Stimulated activated CD8-positive, alpha-beta memory T cell treated with anti-CD3 and anti-CD28 coated beads, Interleukin-15, amount 100 ng/mL, for 48 hours (primary cell): ENCODE measurements around the gene CHRNA7.
"Not testable (repeated sequence)": the region's sequence is repeated elsewhere in the genome, so short reads cannot be mapped to it uniquely, and the experiment has no call there.

ENCODE experiments used
- DNase-seq, 2 donors: peaks; one replicate each; pipeline ENCODE4 v3.0.0-alpha.2; 2020; ENCODE audit warnings: low read depth in 2 of 2

The CHRNA7 gene

DNA sequence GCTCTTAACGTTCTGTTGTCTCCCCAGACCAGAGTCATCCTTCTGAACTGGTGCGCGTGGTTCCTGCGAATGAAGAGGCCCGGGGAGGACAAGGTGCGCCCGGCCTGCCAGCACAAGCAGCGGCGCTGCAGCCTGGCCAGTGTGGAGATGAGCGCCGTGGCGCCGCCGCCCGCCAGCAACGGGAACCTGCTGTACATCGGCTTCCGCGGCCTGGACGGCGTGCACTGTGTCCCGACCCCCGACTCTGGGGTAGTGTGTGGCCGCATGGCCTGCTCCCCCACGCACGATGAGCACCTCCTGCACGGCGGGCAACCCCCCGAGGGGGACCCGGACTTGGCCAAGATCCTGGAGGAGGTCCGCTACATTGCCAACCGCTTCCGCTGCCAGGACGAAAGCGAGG lies 137.6 kb downstream of the CHRNA7 start:
- DNase-seq: not testable (repeated sequence)

- DNase-seq: not testable (repeated sequence)
Measured at GRCh38 chr15:32180579-32180978, 150.3 kb downstream of the CHRNA7 start.

DNA sequence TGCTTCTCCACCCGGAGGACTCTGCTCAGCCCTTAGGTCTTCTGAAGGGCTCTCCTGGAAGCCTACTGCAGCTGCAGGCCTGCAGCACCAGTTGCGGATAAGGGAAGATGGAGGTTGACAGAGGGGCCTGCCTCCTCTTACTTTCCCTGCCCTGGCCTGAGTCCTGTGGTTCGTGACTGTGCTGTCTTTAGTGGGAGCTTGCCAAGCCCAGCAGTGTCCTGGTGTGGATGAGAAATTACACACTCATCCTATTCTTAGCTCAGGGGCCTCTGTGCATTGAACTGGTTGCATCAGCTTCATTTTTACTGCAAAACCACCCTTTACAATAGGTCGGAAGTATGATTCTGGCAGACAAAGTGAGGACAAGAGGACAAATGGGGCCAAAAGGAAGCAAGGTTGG lies 163.5 kb downstream of the CHRNA7 start:
- not testable (repeated sequence) for DNase-seq

DNA sequence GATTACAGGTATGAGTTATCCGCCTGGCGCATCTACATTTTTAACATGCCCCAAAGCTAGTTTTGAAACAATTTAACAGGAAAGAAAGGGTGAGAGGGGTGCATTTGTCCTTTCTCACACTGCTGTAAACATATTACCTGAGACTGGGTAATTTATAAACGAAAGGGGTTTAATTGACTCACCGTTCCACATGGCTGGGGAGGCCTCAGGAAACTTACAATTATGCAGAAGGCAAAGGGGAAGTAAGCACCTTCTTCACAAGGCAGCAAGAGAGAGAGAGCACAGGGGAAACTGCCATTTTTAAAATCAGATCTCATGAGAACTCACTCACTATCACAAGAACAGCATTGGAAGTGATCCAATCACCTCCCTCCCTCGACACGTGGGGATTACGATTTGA lies 165.9 kb downstream of the CHRNA7 start:
- not testable (repeated sequence) for DNase-seq

GRCh38 chr15:32198938-32199337 lies 168.6 kb downstream of the CHRNA7 start:
- DNase-seq: not testable (repeated sequence)

DNA sequence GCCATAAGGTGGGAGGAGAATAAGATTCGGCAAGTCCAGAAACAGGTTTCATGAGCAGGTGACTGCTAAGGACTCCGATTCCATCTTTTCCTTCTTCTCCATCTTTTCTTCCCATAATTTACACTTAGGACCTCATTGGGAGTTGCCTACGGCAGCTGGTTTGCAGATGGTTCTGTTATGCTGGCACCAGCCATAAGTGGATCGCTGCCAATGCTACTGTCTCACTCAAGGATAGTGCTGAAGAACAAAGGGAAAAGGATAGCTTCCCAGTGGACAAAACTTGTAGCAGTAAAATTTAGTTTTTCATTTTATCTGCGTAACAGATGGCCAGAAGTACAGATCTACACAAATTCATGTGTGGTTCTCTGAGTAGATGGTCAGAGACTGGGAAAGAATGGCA lies 178.8 kb downstream of the CHRNA7 start:
- not testable (repeated sequence) for DNase-seq

GRCh38 chr15:32218666-32219065 lies 188.4 kb downstream of the CHRNA7 start:
- DNase-seq: no peak
